ENCODE measurements around the gene ZNHIT6.

- TF ChIP-seq POLR2A (IDR thresholded peaks at IDR 0.05) (no peak), CTCF (IDR thresholded peaks at IDR 0.05) (no peak)
Measured at GRCh38 chr1:85660541-85660940, 47.7 kb downstream of the ZNHIT6 start.

Data from testis (tissue), 2 donors.